GM20431 (cell line): ENCODE results near the gene PARD3B.

Experiments used
- in situ Hi-C: fragments of 300-500 bp; cut with MseI, MboI; formaldehyde crosslinking; loops from one replicate; pipeline ENCODE4 v1.15.0; 2020; ENCODE audit warnings: low sequenced_read_pairs; ENCODE audit not compliant: unreplicated experiment

PARD3B gene

DNA sequence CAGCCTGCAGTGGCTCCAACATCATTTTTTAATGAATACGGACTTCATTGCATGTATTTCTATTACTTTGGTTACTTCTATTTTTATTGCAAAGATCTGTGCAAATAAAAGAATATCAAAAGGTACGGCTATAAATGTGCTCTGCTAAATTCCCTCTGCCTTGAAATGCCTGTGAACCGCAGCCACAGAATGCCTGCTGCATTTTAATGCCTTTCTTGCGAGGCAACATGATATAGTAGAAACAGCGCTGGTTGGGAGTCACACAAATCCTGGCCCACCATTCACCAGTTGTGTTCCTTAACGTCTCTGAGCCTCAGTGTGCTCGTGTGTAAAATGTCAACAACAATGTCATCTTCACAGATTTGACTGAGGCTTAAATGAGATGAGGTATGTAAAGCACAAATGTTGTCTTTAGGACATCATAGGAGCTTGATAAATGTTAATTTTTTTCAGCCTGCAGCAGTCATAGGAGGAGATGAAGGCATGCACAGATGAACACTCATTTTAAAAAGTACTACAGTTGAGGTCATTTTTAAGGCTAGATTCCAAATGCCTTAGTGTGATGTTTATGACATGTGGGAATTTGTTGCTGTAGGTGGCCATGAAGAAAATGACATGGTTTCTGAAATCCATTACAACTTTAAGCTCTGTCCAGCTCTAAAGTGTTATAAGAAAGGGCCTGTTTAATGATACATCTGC is 949.4 kb downstream of the PARD3B start:
- in situ Hi-C loops = no loop called here

- in situ Hi-C loops = no loop called here
Observed at GRCh38 chr2:205495819-205496218, 950.5 kb downstream of the PARD3B start.

- in situ Hi-C loops = no loop called here
Observed at GRCh38 chr2:205496370-205496769, 951.1 kb downstream of the PARD3B start.

GRCh38 chr2:205496772-205497171 is 951.5 kb downstream of the PARD3B start:
- in situ Hi-C loops = no loop called here

- in situ Hi-C loops = no loop called here
Observed at GRCh38 chr2:205499006-205499405, 953.7 kb downstream of the PARD3B start.

DNA sequence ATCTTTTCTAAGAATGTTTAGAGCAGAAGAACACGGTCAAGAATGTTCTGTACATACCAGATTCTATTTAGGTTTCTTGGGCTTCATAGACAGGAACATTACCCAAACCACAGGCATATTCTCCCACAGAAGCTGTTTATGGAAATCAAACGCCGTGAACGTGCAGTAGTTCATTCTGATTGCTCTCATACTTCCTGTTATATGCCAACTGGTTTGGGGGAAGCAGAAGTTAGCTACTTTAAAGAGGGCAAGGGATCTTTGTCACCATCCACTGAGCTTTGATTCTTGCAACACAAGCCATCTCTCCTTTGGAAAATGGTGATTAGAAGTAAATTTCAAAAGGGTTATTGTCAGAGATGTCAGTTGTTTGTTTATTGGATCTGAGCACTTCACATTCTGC is 954.8 kb downstream of the PARD3B start:
- in situ Hi-C loops = no loop called here

DNA sequence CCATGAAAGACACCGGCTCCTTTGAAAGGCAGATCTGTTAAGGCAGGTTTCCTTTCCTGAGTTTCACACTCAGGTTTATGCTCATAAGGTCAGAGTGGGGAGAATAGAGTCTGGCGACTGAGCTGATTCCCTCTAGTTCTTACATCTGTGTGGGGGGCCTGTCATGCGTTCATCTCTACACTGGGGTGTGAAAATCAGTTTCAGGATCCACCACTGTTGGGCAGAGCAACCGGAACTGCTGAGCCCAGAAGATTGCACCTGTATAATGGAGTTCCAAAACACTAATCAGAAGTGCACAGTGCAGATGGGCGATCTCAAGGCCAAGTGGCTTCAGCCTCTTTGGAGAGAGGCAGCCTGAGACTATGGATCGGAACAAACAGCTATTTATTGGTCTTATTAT is 955.7 kb downstream of the PARD3B start:
- in situ Hi-C loops = no loop called here

DNA sequence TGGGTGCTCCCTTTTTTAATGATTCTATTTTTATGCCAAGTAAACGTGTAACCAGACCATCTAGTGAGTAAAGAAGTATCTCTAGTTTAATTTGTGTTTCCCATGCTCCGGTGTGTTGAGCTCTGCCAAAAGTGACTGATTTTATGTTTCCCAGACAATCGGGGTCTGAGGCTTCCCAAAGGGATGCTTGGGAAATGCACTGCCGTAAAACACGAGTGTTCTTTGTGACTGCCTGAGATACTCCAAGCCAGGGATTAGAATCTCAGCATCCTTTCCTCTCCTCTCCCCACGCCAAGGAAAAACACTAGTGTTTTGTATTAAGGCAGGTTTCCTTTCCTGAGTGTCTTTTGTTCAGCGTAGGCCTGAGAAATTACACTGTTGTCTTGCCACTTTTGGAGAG is 956.6 kb downstream of the PARD3B start:
- in situ Hi-C loops = no loop called here

- in situ Hi-C loops = no loop called here
Observed at GRCh38 chr2:205505371-205505770, 960.1 kb downstream of the PARD3B start.

DNA sequence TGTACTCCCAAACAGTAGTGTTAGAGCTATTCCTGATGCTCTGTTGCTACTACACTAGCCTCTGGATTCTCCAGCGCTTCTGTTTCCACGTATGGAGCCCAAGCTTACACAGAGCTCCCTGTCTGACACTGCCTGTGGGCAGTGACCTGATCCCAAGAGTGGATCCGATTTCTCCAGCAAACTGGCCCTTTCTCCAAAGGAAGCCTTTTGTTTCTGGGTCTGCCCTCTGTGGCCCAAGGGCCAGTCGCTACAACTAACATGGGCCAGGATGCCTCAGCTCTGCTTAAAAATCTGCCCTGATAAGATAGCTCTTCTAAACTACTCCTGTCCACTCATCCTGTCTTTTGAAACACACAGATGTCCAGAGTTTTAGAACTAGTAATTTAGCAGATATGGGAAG is 964.4 kb downstream of the PARD3B start:
- in situ Hi-C loops = no loop called here

- in situ Hi-C loops = no loop called here
Observed at GRCh38 chr2:205510345-205510744, 965.1 kb downstream of the PARD3B start.

DNA sequence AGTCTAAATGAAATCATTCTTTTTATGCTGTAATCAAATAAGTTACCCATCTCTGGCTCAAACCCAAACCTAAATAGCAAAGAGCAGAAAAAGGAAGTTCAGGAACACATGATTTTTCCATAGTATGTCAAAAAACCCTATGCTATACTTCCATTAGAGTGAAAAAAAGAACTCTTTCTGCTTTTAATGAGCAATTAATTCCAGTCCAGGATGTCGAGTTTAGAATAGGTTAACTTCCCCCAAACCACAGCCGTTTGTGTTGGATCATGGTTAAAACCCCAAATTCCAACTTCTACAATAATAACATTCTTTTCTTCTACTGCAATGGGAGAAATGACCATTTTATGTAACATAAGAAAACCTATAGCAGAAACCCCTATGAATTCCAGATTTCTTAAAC is 965.9 kb downstream of the PARD3B start:
- in situ Hi-C loops = no loop called here

GRCh38 chr2:205511641-205512040 is 966.4 kb downstream of the PARD3B start:
- in situ Hi-C loops = no loop called here

GRCh38 chr2:205520311-205520710 is 975.0 kb downstream of the PARD3B start:
- in situ Hi-C loops = no loop called here

DNA sequence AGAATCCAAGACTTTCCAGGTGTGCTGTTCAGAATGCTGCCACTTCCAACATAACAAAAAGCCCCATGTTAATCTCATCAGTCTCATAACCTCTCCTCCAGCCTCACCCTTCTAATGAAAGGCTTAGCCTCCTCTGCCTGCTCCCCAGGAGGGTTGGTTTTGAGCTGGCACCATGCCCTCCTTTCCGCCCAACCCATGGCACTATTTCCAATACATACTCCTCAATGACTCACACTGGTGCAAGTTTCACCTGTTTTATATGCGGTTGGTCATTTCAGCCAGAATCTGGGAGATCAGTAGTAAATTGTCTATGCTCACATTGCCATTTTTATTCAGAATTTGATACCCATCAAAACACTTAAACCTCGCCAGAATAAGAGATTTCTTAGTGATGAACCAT is 979.4 kb downstream of the PARD3B start:
- in situ Hi-C loops = no loop called here

DNA sequence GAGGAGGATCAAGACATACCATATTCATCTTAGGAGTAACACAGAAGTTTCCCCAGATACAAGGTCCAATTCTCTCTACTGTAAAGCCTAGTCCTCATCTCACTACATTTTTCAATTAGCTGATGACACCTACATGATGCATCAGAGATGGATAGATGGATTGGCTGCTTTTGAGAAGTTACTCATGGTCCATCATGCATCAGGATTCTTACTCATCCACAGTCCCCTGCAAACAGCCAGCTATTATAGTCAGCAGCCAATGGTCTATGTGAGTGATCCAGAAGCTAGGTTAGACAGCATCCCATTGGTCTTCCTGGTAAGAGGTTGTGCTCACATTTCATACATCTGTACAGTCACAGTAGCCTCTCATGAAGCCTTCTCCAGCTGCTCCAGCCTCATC is 982.5 kb downstream of the PARD3B start:
- in situ Hi-C loops = no loop called here

- in situ Hi-C loops = no loop called here
Observed at GRCh38 chr2:205531072-205531471, 985.8 kb downstream of the PARD3B start.

DNA sequence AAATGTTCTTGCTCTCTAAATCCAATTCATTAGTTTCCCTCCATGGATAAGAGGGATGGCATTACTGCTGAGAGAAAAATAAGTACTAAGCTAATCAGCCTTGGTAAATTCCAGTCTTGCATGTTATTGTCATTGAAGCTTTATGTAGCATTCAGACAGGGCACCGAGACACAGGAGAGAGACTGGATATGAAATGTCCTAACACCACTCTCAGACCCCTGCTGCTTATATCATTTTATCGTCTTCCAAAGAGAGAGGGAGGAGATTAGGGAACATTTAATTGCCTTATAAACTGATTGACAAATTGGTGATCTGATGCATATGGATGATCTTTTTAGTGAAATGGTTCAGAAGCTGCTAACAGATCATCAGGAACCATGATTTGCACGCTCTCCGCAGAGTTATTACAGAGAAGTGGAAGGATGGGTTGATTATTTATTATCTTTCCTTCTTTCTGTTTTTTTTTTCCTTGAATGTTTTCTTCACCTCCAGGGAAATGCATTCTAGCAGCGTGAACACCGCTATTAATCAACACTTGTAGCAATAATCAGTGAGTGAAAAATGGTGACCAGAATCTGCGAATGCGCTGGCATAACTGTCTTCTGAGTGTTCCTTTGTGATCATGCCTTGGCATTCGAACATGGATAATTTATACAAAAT is 986.3 kb downstream of the PARD3B start:
- in situ Hi-C loops = no loop called here

- in situ Hi-C loops = no loop called here
Observed at GRCh38 chr2:205535001-205535400, 989.7 kb downstream of the PARD3B start.

GRCh38 chr2:205539603-205540002 is 994.3 kb downstream of the PARD3B start:
- in situ Hi-C loops = no loop called here

DNA sequence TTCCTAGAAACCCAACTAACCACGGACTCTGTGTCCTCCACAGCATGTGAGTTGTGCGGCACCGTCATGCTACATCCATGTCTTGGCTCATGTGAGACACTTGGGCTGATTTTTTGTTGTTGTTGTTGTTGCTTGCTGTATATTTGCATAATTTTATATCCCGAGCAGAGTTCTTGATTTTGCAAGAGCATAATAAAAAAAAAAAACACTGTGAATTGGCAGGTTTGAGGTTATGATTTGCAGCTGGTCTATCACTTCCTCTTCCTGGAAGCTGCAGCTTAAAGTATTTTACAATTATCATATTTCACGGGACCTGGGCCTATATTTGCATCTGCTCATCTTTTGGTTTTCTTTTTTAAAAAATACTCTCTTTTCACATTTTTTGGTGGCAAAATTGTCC is 994.8 kb downstream of the PARD3B start:
- in situ Hi-C loops = no loop called here

DNA sequence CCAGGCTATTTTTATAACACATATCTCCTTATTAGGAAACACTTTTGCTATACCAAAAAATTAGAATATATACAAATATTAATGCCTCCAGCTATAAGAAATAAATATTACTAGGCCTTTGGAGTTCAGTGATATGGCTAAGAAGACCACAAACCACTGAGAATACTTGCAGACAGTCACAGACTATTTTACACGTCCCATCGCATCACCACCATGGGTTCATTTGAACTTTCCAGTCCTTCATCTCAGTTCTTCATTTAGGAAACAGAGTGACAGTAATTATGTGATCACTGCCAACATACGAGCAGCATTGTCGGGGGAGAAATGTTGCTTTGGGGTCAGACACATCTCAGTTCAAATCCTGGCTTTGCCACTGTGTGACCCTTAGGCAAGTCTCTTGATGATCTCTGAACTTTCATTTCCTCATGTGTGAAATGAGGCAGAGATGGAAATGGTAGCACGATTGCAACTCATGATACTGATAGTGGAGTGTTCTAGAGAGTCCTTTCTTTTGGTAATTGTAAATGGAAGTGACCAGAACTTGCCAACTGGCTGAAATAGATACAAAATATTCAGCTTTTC is 998.1 kb downstream of the PARD3B start:
- in situ Hi-C loops = no loop called here
